Measurements from ENCODE around the gene LRP2.

Gene LRP2

GRCh38 chr2:169178364-169178763 is 184.0 kb downstream of the LRP2 start:
- DNase-seq (ENCODE audit: low spot score), result no peak
- no peak for TF ChIP-seq CTCF (IDR thresholded peaks at IDR 0.05; ENCODE audit: borderline replicate concordance, control extremely low read depth, extremely low read depth, insufficient read depth, missing control alignments)
- in situ Hi-C loops (cut with MboI; ENCODE audit: low sequenced_read_pairs, unreplicated experiment), result no loop called here

- no peak for TF ChIP-seq CTCF (IDR thresholded peaks at IDR 0.05; ENCODE audit: borderline replicate concordance, control extremely low read depth, extremely low read depth, insufficient read depth, missing control alignments)
- no peak for DNase-seq (ENCODE audit: low spot score)
- in situ Hi-C loops (cut with MboI; ENCODE audit: low sequenced_read_pairs, unreplicated experiment), result no loop called here
Observed at GRCh38 chr2:169175112-169175511, 187.2 kb downstream of the LRP2 start.

GRCh38 chr2:169173876-169174275 is 188.5 kb downstream of the LRP2 start:
- in situ Hi-C loops (cut with MboI; ENCODE audit: low sequenced_read_pairs, unreplicated experiment), result no loop called here
- no peak for TF ChIP-seq CTCF (IDR thresholded peaks at IDR 0.05; ENCODE audit: borderline replicate concordance, control extremely low read depth, extremely low read depth, insufficient read depth, missing control alignments)
- no peak for DNase-seq (ENCODE audit: low spot score)

- TF ChIP-seq CTCF (IDR thresholded peaks at IDR 0.05; ENCODE audit: borderline replicate concordance, control extremely low read depth, extremely low read depth, insufficient read depth, missing control alignments), result no peak
- no peak for DNase-seq (ENCODE audit: low spot score)
- in situ Hi-C loops (cut with MboI; ENCODE audit: low sequenced_read_pairs, unreplicated experiment), result no loop called here
Observed at GRCh38 chr2:169172914-169173313, 189.4 kb downstream of the LRP2 start.

GRCh38 chr2:169172151-169172735 is 190.1 kb downstream of the LRP2 start:
- in situ Hi-C loops (cut with MboI; ENCODE audit: low sequenced_read_pairs, unreplicated experiment), result no loop called here
- no peak for TF ChIP-seq CTCF (IDR thresholded peaks at IDR 0.05; ENCODE audit: borderline replicate concordance, control extremely low read depth, extremely low read depth, insufficient read depth, missing control alignments)
- DNase-seq (ENCODE audit: low spot score), result no peak

- in situ Hi-C loops (cut with MboI; ENCODE audit: low sequenced_read_pairs, unreplicated experiment), result no loop called here
- no peak for TF ChIP-seq CTCF (IDR thresholded peaks at IDR 0.05; ENCODE audit: borderline replicate concordance, control extremely low read depth, extremely low read depth, insufficient read depth, missing control alignments)
- no peak for DNase-seq (ENCODE audit: low spot score)
Observed at GRCh38 chr2:169165791-169166190, 196.5 kb downstream of the LRP2 start.
